GM18508 (cell line): Measurements from ENCODE around the gene DCAF15.

ENCODE experiments used
- ATAC-seq: cut with Tn5 transposase; IDR thresholded peaks from one replicate; pipeline ENCODE4 v1.9.1; 2021; ENCODE audit warnings: moderate number of reproducible peaks; ENCODE audit not compliant: insufficient read depth, unreplicated experiment

Gene DCAF15

GRCh38 chr19:13987101-13987890 lies 35.0 kb downstream of the DCAF15 start:
- ATAC-seq = no peak

- no peak for ATAC-seq
Measured at GRCh38 chr19:13989487-13989886, 37.2 kb downstream of the DCAF15 start.

GRCh38 chr19:13990085-13990484 lies 37.8 kb downstream of the DCAF15 start:
- no peak for ATAC-seq

- ATAC-seq = no peak
Measured at GRCh38 chr19:13992025-13992424, 39.7 kb downstream of the DCAF15 start.

GRCh38 chr19:13993590-13994300 lies 41.4 kb downstream of the DCAF15 start:
- ATAC-seq = no peak

- no peak for ATAC-seq
Measured at GRCh38 chr19:13995017-13995728, 42.9 kb downstream of the DCAF15 start.

GRCh38 chr19:13995878-13996765 lies 43.8 kb downstream of the DCAF15 start:
- ATAC-seq = no peak

- no peak for ATAC-seq
Measured at GRCh38 chr19:13996928-13997630, 44.8 kb downstream of the DCAF15 start.

- ATAC-seq = no peak
Measured at GRCh38 chr19:13997631-13997962, 45.3 kb downstream of the DCAF15 start.

GRCh38 chr19:13998426-13998825 lies 46.1 kb downstream of the DCAF15 start:
- ATAC-seq = no peak

GRCh38 chr19:13999085-13999484 lies 46.8 kb downstream of the DCAF15 start:
- no peak for ATAC-seq

GRCh38 chr19:14000691-14001375 lies 48.5 kb downstream of the DCAF15 start:
- no peak for ATAC-seq

GRCh38 chr19:14002571-14003250 lies 50.4 kb downstream of the DCAF15 start:
- ATAC-seq = no peak

GRCh38 chr19:14003251-14004055 lies 51.1 kb downstream of the DCAF15 start:
- ATAC-seq = no peak

GRCh38 chr19:14004619-14005348 lies 52.5 kb downstream of the DCAF15 start:
- ATAC-seq = no peak

GRCh38 chr19:14005349-14006084 lies 53.2 kb downstream of the DCAF15 start:
- no peak for ATAC-seq
